NCI-H345 treated with DMSO at 0.1 percent for 48 hours (cell line): ENCODE measurements around the gene SSTR1.

Source experiments
- DNase-seq: peaks from one replicate; lab custom pipeline; 2025; ENCODE audit not compliant: unreplicated experiment; lab: John Stamatoyannopoulos, UW

The SSTR1 gene

GRCh38 chr14:38233218-38233617, 25.5 kb downstream of the SSTR1 start:
- no peak for DNase-seq

GRCh38 chr14:38238332-38238731, 30.6 kb downstream of the SSTR1 start:
- DNase-seq: no peak

- no peak for DNase-seq
These were observed 31.2 kb downstream of the SSTR1 start for GRCh38 chr14:38238878-38239277.

- DNase-seq: no peak
These were observed 36.1 kb downstream of the SSTR1 start for GRCh38 chr14:38243696-38244240.

- DNase-seq: no peak
These were observed 40.8 kb downstream of the SSTR1 start for GRCh38 chr14:38248321-38249028.

- DNase-seq: no peak
These were observed 42.6 kb downstream of the SSTR1 start for GRCh38 chr14:38250331-38250730.

- no peak for DNase-seq
These were observed 44.5 kb downstream of the SSTR1 start for GRCh38 chr14:38252066-38252710.

- DNase-seq: no peak
These were observed 46.0 kb downstream of the SSTR1 start for GRCh38 chr14:38253676-38254075.

GRCh38 chr14:38254571-38255407, 47.1 kb downstream of the SSTR1 start:
- DNase-seq: no peak

- no peak for DNase-seq
These were observed 47.6 kb downstream of the SSTR1 start for GRCh38 chr14:38255408-38255672.

GRCh38 chr14:38255673-38256532, 48.2 kb downstream of the SSTR1 start, which contains the start of gene CLEC14A:
Gene CLEC14A (minus strand): TSS chr14:38256093. CDS start chr14:38256022, 71 bp downstream.
- no peak for DNase-seq

GRCh38 chr14:38256533-38256840, 48.8 kb downstream of the SSTR1 start:
- no peak for DNase-seq

- no peak for DNase-seq
These were observed 49.8 kb downstream of the SSTR1 start for GRCh38 chr14:38257507-38257906.

GRCh38 chr14:38261620-38262019, 53.9 kb downstream of the SSTR1 start:
- DNase-seq: no peak
